GM13976 (cell line): ENCODE data around the gene DLK2.

Source experiments
- DNase-seq: peaks from one replicate; pipeline ENCODE4 v3.0.0; 2012; ENCODE audit warnings: low spot score
- CTCF ChIP-seq: IDR thresholded peaks from 2 replicates; pipeline ENCODE4 v1.5.1; 2012; ENCODE audit warnings: borderline replicate concordance, mild to moderate bottlenecking; ENCODE audit not compliant: insufficient read depth; ENCODE audit errors: extremely low read depth, missing control alignments, control extremely low read depth
- in situ Hi-C: fragments of 300-500 bp; cut with MboI; formaldehyde crosslinking; loops from one replicate; pipeline ENCODE4 v1.12.0; 2022; ENCODE audit warnings: low sequenced_read_pairs, mixed read lengths, inconsistent platforms; ENCODE audit not compliant: unreplicated experiment

The DLK2 gene

GRCh38 chr6:43497689-43498088, 42.3 kb upstream of the DLK2 start:
- TF ChIP-seq CTCF, result no peak
- no peak for DNase-seq
- in situ Hi-C loops, result loop anchor here (25.0 kb wide), 1 partner anchor 235 kb away; no protein-coding TSS in a partner anchor

- no peak for TF ChIP-seq CTCF
- in situ Hi-C loops, result loop anchor here (25.0 kb wide), 1 partner anchor 235 kb away; no protein-coding TSS in a partner anchor
- DNase-seq, result no peak
Observed at GRCh38 chr6:43497129-43497396, 41.7 kb upstream of the DLK2 start.

GRCh38 chr6:43496370-43497128, 41.2 kb upstream of the DLK2 start:
- peak; percentile 45 for TF ChIP-seq CTCF
- in situ Hi-C loops, result loop anchor here (25.0 kb wide), 1 partner anchor 234 kb away; no protein-coding TSS in a partner anchor
- peak; percentile 68 for DNase-seq

- no peak for DNase-seq
- in situ Hi-C loops, result loop anchor here (25.0 kb wide), 1 partner anchor 233 kb away; no protein-coding TSS in a partner anchor
Observed at GRCh38 chr6:43495409-43495941, 40.1 kb upstream of the DLK2 start.

GRCh38 chr6:43494766-43495165, 39.4 kb upstream of the DLK2 start:
- TF ChIP-seq CTCF, result no peak
- in situ Hi-C loops, result loop anchor here (25.0 kb wide), 1 partner anchor 232 kb away; no protein-coding TSS in a partner anchor
- no peak for DNase-seq

More at GRCh38 chr6:43495409-43495941, 40.1 kb upstream of the DLK2 start:
- TF ChIP-seq CTCF, result no peak

GRCh38 chr6:43494321-43494720, 39.0 kb upstream of the DLK2 start:
- in situ Hi-C loops, result loop anchor here (25.0 kb wide), 1 partner anchor 232 kb away; no protein-coding TSS in a partner anchor
- DNase-seq, result no peak
- TF ChIP-seq CTCF, result no peak
